Ammon's horn (tissue), 1 donor: ENCODE data around the gene TAF6L.
"Not testable (repeated sequence)": the region's sequence is repeated elsewhere in the genome, so short reads cannot be mapped to it uniquely, and the experiment has no call there.

Experiments
- DNase-seq: peaks from one replicate; pipeline ENCODE4 v3.0.0-alpha.2; 2016; ENCODE audit warnings: low spot score

TAF6L gene

GRCh38 chr11:62757846-62758788 lies 13.1 kb upstream of the TAF6L start:
- no peak for DNase-seq

- not testable (repeated sequence) for DNase-seq
Measured at GRCh38 chr11:62760867-62761227, 10.3 kb upstream of the TAF6L start.

GRCh38 chr11:62770778-62771143 lies 435 bp upstream of the TAF6L start:
- DNase-seq: peak; percentile 71

GRCh38 chr11:62774407-62774806 lies 3.2 kb downstream of the TAF6L start:
- DNase-seq: no peak

GRCh38 chr11:62775646-62776045 lies 4.5 kb downstream of the TAF6L start:
- no peak for DNase-seq

- DNase-seq: no peak
Measured at GRCh38 chr11:62777389-62777788, 6.2 kb downstream of the TAF6L start.

GRCh38 chr11:62778441-62778840 lies 7.2 kb downstream of the TAF6L start:
- no peak for DNase-seq

GRCh38 chr11:62782753-62783152 lies 11.6 kb downstream of the TAF6L start:
- no peak for DNase-seq

GRCh38 chr11:62786318-62787004 lies 15.3 kb downstream of the TAF6L start:
- peak; percentile 83 for DNase-seq

- peak; percentile 99 for DNase-seq
Measured at GRCh38 chr11:62787005-62787759, 16.0 kb downstream of the TAF6L start, which contains the start of gene TMEM179B. TSS of gene TMEM179B (plus strand) at chr11:62787402. CDS start at chr11:62787432, 30 bp downstream.

GRCh38 chr11:62788991-62789390 lies 17.8 kb downstream of the TAF6L start:
- no peak for DNase-seq

GRCh38 chr11:62789576-62789975 lies 18.4 kb downstream of the TAF6L start:
- DNase-seq: no peak

GRCh38 chr11:62791501-62792201 lies 20.5 kb downstream of the TAF6L start, which contains the start of gene TMEM223:
TSS of gene TMEM223 (minus strand) at chr11:62792006. CDS start at chr11:62791994, 12 bp downstream.
- peak; percentile 93 for DNase-seq

GRCh38 chr11:62792202-62792575 lies 21.0 kb downstream of the TAF6L start:
- no peak for DNase-seq

GRCh38 chr11:62794201-62794775 lies 23.1 kb downstream of the TAF6L start:
- no peak for DNase-seq

GRCh38 chr11:62796281-62796680 lies 25.1 kb downstream of the TAF6L start:
- no peak for DNase-seq

- no peak for DNase-seq
Measured at GRCh38 chr11:62799486-62799885, 28.3 kb downstream of the TAF6L start.

- no peak for DNase-seq
Measured at GRCh38 chr11:62801071-62801470, 29.9 kb downstream of the TAF6L start.

- peak; percentile 17 for DNase-seq
Measured at GRCh38 chr11:62804310-62805075, 33.3 kb downstream of the TAF6L start.

- DNase-seq: peak; percentile 98
Measured at GRCh38 chr11:62805076-62805892, 34.1 kb downstream of the TAF6L start, which contains the start of gene NXF1. TSS of gene NXF1 (minus strand) at chr11:62805440. CDS start at chr11:62805356, 84 bp downstream.
